Renal cortex interstitium (tissue), 15 donors: ENCODE results near the gene CLSTN2. TPM values are rescaled to one million over a fixed set of nuclear protein-coding genes. Genes with fewer than 3 reads are reported as not detected.

Experiments
- DNase-seq, 11 donors: peaks; one replicate each; pipeline ENCODE4 v3.0.0-alpha.2; 2013; ENCODE audit warnings: low read depth in 9 of 11, low spot score in 4 of 11; ENCODE audit errors: extremely low read depth in 1 of 11
- long read RNA-seq, 16 experiments: transcript quantifications; one replicate each; lab custom pipeline, GENCODE V29; 2026
- polyA plus RNA-seq, 3 donors: library from polyadenylated mRNA; unstranded; fragments of 120-200 nt; gene quantifications; one replicate each; pipeline ENCODE4 v1.2.1, GENCODE V29; 2013; ENCODE audit not compliant: insufficient read length in 3 of 3

Gene CLSTN2
- 1 to 10 TPM; 1.3 to 2.6 (median 1.9) TPM for polyA plus RNA-seq
- long read RNA-seq, donor 1, result 0 reads
- long read RNA-seq, donor 2, result 0 reads
- long read RNA-seq, donor 3, result 0 reads
- long read RNA-seq, donor 4, result 0 reads
- long read RNA-seq, donor 5, result 0 reads
- long read RNA-seq, donor 6, result 0 reads
- long read RNA-seq, donor 7, result 0 reads
- long read RNA-seq, donor 8, result 0 reads
- long read RNA-seq, donor 9, result 0 reads
- long read RNA-seq, donor 10, result 0 reads
- long read RNA-seq, donor 11, result 0 reads
- long read RNA-seq, donor 12, result 0 reads
- long read RNA-seq, donor 13, partial matches to known transcripts, result 5 of 5 reads
- long read RNA-seq, donor 13, other reads (novel, unspliced or antisense), result 0 of 5 reads
- long read RNA-seq, donor 14, result 0 reads
- long read RNA-seq, donor 15, result 0 reads
- long read RNA-seq, donor 16, result 0 reads

GRCh38 chr3:139935016-139935865, at the start of gene CLSTN2:
CLSTN2 (plus strand) TSS chr3:139935185.
- peak in 5 of 11 donors; percentile 42 to 72 (median 68) for DNase-seq

GRCh38 chr3:139887431-139887830, 47.6 kb upstream of the CLSTN2 start:
- DNase-seq, result no peak

GRCh38 chr3:139888561-139889140, 46.3 kb upstream of the CLSTN2 start:
- no peak for DNase-seq

- DNase-seq, result no peak
These were observed 41.6 kb upstream of the CLSTN2 start for GRCh38 chr3:139893267-139893962.

- DNase-seq, result no peak
These were observed 40.9 kb upstream of the CLSTN2 start for GRCh38 chr3:139893963-139894642.

GRCh38 chr3:139894643-139894989, 40.4 kb upstream of the CLSTN2 start:
- DNase-seq, result no peak

- DNase-seq, result no peak
These were observed 37.2 kb upstream of the CLSTN2 start for GRCh38 chr3:139897759-139898158.

- no peak for DNase-seq
These were observed 28.6 kb upstream of the CLSTN2 start for GRCh38 chr3:139906418-139906817.

GRCh38 chr3:139909811-139910210, 25.2 kb upstream of the CLSTN2 start:
- no peak for DNase-seq

GRCh38 chr3:139916271-139916670, 18.7 kb upstream of the CLSTN2 start:
- no peak for DNase-seq

- no peak for DNase-seq
These were observed 17.7 kb upstream of the CLSTN2 start for GRCh38 chr3:139917226-139917785.

- DNase-seq, result no peak
These were observed 6.1 kb upstream of the CLSTN2 start for GRCh38 chr3:139928708-139929505.

- DNase-seq, result no peak
These were observed 4.8 kb upstream of the CLSTN2 start for GRCh38 chr3:139930211-139930610.

- no peak for DNase-seq
These were observed 1.2 kb upstream of the CLSTN2 start for GRCh38 chr3:139933766-139934165.

- DNase-seq, result peak in 4 of 11 donors; percentile 17 to 51 (median 38)
These were observed 371 bp upstream of the CLSTN2 start for GRCh38 chr3:139934613-139935015.

- peak in 3 of 11 donors; percentile 26 to 50 (median 36) for DNase-seq
These were observed 1.2 kb downstream of the CLSTN2 start for GRCh38 chr3:139935866-139936817.
